BLaER1 treated with 17β-estradiol and CSF1 and Interleukin-3, amounts not matched to agents 10 nM and 100 nM (cell line): ENCODE data around the gene SUPT3H.
A peak's percentile ranks its signal among the peaks of the same experiment; 100 is the strongest.

ENCODE experiments used
- H3K27ac ChIP-seq, 11 experiments: shearing (Covaris generic); formaldehyde crosslinking; 2 replicates each; pipeline ENCODE4 v1.8.1; 2022
- H3K27me3 ChIP-seq, 11 experiments: shearing (Covaris generic); formaldehyde crosslinking; 2 replicates each; pipeline ENCODE4 v1.8.1; 2022
- H3K36me3 ChIP-seq, 11 experiments: shearing (Covaris generic); formaldehyde crosslinking; 2 replicates each; pipeline ENCODE4 v1.8.1; 2022
- H3K4me1 ChIP-seq, 10 experiments: shearing (Covaris generic); formaldehyde crosslinking; 2 replicates each; pipeline ENCODE4 v1.8.1; 2022
- H3K4me2 ChIP-seq, 11 experiments: shearing (Covaris generic); formaldehyde crosslinking; 2 replicates each; pipeline ENCODE4 v1.8.1; 2022
- H3K4me3 ChIP-seq, 10 experiments: shearing (Covaris generic); formaldehyde crosslinking; 2 replicates each; pipeline ENCODE4 v1.8.1; 2022
- H3K9ac ChIP-seq, 11 experiments: shearing (Covaris generic); formaldehyde crosslinking; 2 replicates each; pipeline ENCODE4 v1.8.1; 2022
- H3K9me3 ChIP-seq, 11 experiments: shearing (Covaris generic); formaldehyde crosslinking; replicated peaks in 1 of 11; 2 replicates each; pipeline ENCODE4 v1.8.1; 2022
- H4K20me1 ChIP-seq, 11 experiments: shearing (Covaris generic); formaldehyde crosslinking; 2 replicates each; pipeline ENCODE4 v1.8.1; 2022
- Cebpa-rat ChIP-seq, 11 experiments: shearing (Covaris generic); IDR thresholded peaks; 2 replicates each; pipeline ENCODE4 v1.8.1; 2022

Gene SUPT3H

GRCh38 chr6:45376310-45377042 is 1.3 kb downstream of the SUPT3H start:
- H3K4me1 ChIP-seq = peaks cover 8 to 22% (median 17%) of the 10 kb centered on the region in 10 experiments; a peak in 19 of 20 replicates
- no peaks in the 10 kb centered on the region for H4K20me1 ChIP-seq
- H3K9ac ChIP-seq = peak overlapping the region; percentile 86 to 96 (median 91)
- H3K4me2 ChIP-seq = peak overlapping the region; percentile 69 to 90 (median 82)
- no peaks in the 10 kb centered on the region for H3K9me3 ChIP-seq
- peak overlapping the region; percentile 85 to 95 (median 93); a peak in 21 of 22 replicates for H3K27ac ChIP-seq
- no peaks in the 10 kb centered on the region for H3K27me3 ChIP-seq
- peak overlapping the region; percentile 67 to 81 (median 71) for H3K4me3 ChIP-seq
- H3K36me3 ChIP-seq = no peaks in the 10 kb centered on the region
- no peak for TF ChIP-seq Cebpa-rat (IDR thresholded peaks at IDR 0.05)

- Histone ChIP-seq H4K20me1 (no peaks in the 10 kb centered on the region), H3K27me3 (no peaks in the 10 kb centered on the region), H3K4me2 (no peak overlapping the region), H3K36me3 (no peaks in the 10 kb centered on the region), H3K9me3 (no peaks in the 10 kb centered on the region), H3K4me1 (peaks cover 8 to 22% (median 17%) of the 10 kb centered on the region in 10 experiments; a peak in 19 of 20 replicates), H3K27ac (no peak overlapping the region), H3K4me3 (no peak overlapping the region), H3K9ac (no peak overlapping the region)
- TF ChIP-seq Cebpa-rat (IDR thresholded peaks at IDR 0.05) = no peak
These were observed 2.3 kb downstream of the SUPT3H start for GRCh38 chr6:45375449-45375848.

- Histone ChIP-seq H4K20me1 (no peaks in the 10 kb centered on the region), H3K9me3 (no peaks in the 10 kb centered on the region)
- no peak for TF ChIP-seq Cebpa-rat (IDR thresholded peaks at IDR 0.05)
These were observed 5.7 kb downstream of the SUPT3H start for GRCh38 chr6:45371924-45372573.

GRCh38 chr6:45369870-45370269 is 7.9 kb downstream of the SUPT3H start:
- H4K20me1 ChIP-seq = no peaks in the 10 kb centered on the region
- H3K27ac ChIP-seq = no peak overlapping the region
- no peaks in the 10 kb centered on the region for H3K27me3 ChIP-seq
- peaks cover 0 to 6% (median 0%) of the 10 kb centered on the region in 10 experiments; a peak in 1 of 20 replicates for H3K4me1 ChIP-seq
- no peak overlapping the region for H3K4me2 ChIP-seq
- no peak overlapping the region for H3K4me3 ChIP-seq
- no peaks in the 10 kb centered on the region for H3K9me3 ChIP-seq
- no peak for TF ChIP-seq Cebpa-rat (IDR thresholded peaks at IDR 0.05)
- no peaks in the 10 kb centered on the region for H3K36me3 ChIP-seq
- no peak overlapping the region for H3K9ac ChIP-seq

More at GRCh38 chr6:45371924-45372573, 5.7 kb downstream of the SUPT3H start:
- H3K27me3 ChIP-seq = no peaks in the 10 kb centered on the region
- H3K4me2 ChIP-seq = no peak overlapping the region
- H3K4me1 ChIP-seq = peaks cover 0 to 12% (median 9%) of the 10 kb centered on the region in 10 experiments; a peak in 16 of 20 replicates
- no peak overlapping the region for H3K9ac ChIP-seq
- H3K27ac ChIP-seq = no peak overlapping the region
- H3K36me3 ChIP-seq = no peaks in the 10 kb centered on the region
- no peak overlapping the region for H3K4me3 ChIP-seq

GRCh38 chr6:45367999-45368398 is 9.7 kb downstream of the SUPT3H start:
- Histone ChIP-seq H3K4me1 (peaks cover 0 to 6% (median 0%) of the 10 kb centered on the region in 10 experiments; a peak in 1 of 20 replicates), H3K9ac (no peak overlapping the region), H3K36me3 (no peaks in the 10 kb centered on the region), H3K27ac (no peak overlapping the region), H3K9me3 (no peaks in the 10 kb centered on the region), H3K27me3 (no peaks in the 10 kb centered on the region), H3K4me3 (no peak overlapping the region), H4K20me1 (no peaks in the 10 kb centered on the region), H3K4me2 (no peak overlapping the region)
- no peak for TF ChIP-seq Cebpa-rat (IDR thresholded peaks at IDR 0.05)

- Histone ChIP-seq H3K4me1 (peaks cover 0 to 6% (median 0%) of the 10 kb centered on the region in 10 experiments; a peak in 1 of 20 replicates), H4K20me1 (no peaks in the 10 kb centered on the region), H3K9me3 (no peaks in the 10 kb centered on the region), H3K27me3 (no peaks in the 10 kb centered on the region), H3K9ac (no peak overlapping the region), H3K4me3 (no peak overlapping the region), H3K4me2 (no peak overlapping the region), H3K27ac (no peak overlapping the region), H3K36me3 (no peaks in the 10 kb centered on the region)
- no peak for TF ChIP-seq Cebpa-rat (IDR thresholded peaks at IDR 0.05)
These were observed 11.2 kb downstream of the SUPT3H start for GRCh38 chr6:45366534-45366933.

GRCh38 chr6:45365036-45365435 is 12.7 kb downstream of the SUPT3H start:
- Histone ChIP-seq H3K9ac (no peak overlapping the region), H3K4me1 (peaks cover 0 to 6% (median 0%) of the 10 kb centered on the region in 10 experiments; a peak in 1 of 20 replicates), H3K27me3 (no peaks in the 10 kb centered on the region), H3K4me3 (no peak overlapping the region), H3K4me2 (no peak overlapping the region), H3K9me3 (no peaks in the 10 kb centered on the region), H3K27ac (no peak overlapping the region), H4K20me1 (no peaks in the 10 kb centered on the region), H3K36me3 (no peaks in the 10 kb centered on the region)
- TF ChIP-seq Cebpa-rat (IDR thresholded peaks at IDR 0.05) = no peak

GRCh38 chr6:45364466-45364865 is 13.3 kb downstream of the SUPT3H start:
- Histone ChIP-seq H3K36me3 (no peaks in the 10 kb centered on the region), H3K4me3 (no peak overlapping the region), H3K27me3 (no peaks in the 10 kb centered on the region), H3K4me2 (no peak overlapping the region), H4K20me1 (no peaks in the 10 kb centered on the region), H3K4me1 (peaks cover 0 to 6% (median 0%) of the 10 kb centered on the region in 10 experiments; a peak in 1 of 20 replicates), H3K9ac (no peak overlapping the region), H3K27ac (no peak overlapping the region), H3K9me3 (no peaks in the 10 kb centered on the region)
- no peak for TF ChIP-seq Cebpa-rat (IDR thresholded peaks at IDR 0.05)

- peaks cover 0 to 5% (median 0%) of the 10 kb centered on the region in 10 experiments; a peak in 2 of 20 replicates for H3K4me1 ChIP-seq
- no peaks in the 10 kb centered on the region for H3K27me3 ChIP-seq
- H3K4me3 ChIP-seq = no peak overlapping the region
- H3K27ac ChIP-seq = no peak overlapping the region
- H3K36me3 ChIP-seq = no peaks in the 10 kb centered on the region
- no peaks in the 10 kb centered on the region for H4K20me1 ChIP-seq
- H3K9ac ChIP-seq = no peak overlapping the region
- H3K4me2 ChIP-seq = no peak overlapping the region
- H3K9me3 ChIP-seq = no peaks in the 10 kb centered on the region
- TF ChIP-seq Cebpa-rat (IDR thresholded peaks at IDR 0.05) = no peak
These were observed 24.1 kb downstream of the SUPT3H start for GRCh38 chr6:45353654-45354053.
